GM21723 (cell line): ENCODE results near the gene PTGIS.

Source experiments
- ATAC-seq: cut with Tn5 transposase; IDR thresholded peaks from one replicate; pipeline ENCODE4 v1.9.1; 2021; ENCODE audit warnings: mild to moderate bottlenecking, moderate library complexity; ENCODE audit not compliant: unreplicated experiment

PTGIS gene

GRCh38 chr20:49595811-49596561 lies 28.0 kb upstream of the PTGIS start:
- ATAC-seq: no peak

- ATAC-seq: no peak
Observed at GRCh38 chr20:49595346-49595745, 27.4 kb upstream of the PTGIS start.

DNA sequence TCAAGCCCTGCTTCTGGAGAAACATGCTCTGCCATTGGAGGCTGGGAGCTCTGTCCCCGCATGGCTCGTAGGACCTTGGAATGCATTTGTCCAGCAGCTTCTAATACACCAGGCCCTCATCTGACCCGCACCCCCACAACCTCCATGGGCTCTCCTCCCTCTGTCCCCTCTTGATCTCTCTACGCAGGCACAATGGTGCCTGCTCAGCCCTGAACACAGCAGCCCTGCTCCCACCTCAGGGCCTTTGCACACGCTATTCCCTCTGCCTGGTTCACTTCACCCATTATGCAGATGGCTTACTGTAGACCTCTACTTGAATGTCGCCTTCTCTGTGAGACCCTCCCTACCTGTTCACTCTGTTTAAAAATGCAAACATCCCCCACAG lies 27.0 kb upstream of the PTGIS start:
- ATAC-seq: no peak

GRCh38 chr20:49594143-49594930 lies 26.4 kb upstream of the PTGIS start:
- ATAC-seq: no peak

DNA sequence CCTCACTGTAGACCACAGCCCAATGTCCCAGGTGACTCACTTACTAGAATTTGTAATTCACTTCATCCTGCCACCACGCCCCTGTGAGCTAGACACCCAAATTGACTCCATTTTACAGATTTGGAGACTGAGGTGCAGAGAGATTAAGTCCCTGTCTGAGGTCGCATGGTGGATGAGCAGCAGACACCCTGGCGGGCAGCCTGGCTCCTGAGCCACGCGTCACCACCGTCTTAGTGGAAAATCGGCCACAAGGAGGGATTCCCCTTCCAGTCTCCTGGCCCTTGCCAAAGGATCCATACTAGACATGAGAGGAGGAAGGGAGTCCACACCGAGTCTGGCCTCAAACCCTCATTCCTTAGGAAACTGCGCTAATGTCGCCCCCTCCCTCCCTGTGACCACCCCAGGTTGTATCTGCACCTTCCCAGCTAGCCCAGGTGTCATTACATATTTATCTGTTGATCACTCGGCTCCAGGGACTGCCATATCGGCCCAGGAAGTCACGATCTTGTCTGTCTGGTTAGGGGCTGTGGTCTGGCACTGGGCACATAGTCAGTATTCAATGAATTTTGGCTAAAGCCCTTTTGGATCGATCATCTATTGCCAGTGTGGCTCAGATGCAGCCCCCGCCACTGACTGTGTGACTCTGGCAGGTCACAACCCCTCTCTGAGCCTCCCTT lies 25.7 kb upstream of the PTGIS start:
- no peak for ATAC-seq

GRCh38 chr20:49592120-49592519 lies 24.2 kb upstream of the PTGIS start:
- ATAC-seq: no peak

DNA sequence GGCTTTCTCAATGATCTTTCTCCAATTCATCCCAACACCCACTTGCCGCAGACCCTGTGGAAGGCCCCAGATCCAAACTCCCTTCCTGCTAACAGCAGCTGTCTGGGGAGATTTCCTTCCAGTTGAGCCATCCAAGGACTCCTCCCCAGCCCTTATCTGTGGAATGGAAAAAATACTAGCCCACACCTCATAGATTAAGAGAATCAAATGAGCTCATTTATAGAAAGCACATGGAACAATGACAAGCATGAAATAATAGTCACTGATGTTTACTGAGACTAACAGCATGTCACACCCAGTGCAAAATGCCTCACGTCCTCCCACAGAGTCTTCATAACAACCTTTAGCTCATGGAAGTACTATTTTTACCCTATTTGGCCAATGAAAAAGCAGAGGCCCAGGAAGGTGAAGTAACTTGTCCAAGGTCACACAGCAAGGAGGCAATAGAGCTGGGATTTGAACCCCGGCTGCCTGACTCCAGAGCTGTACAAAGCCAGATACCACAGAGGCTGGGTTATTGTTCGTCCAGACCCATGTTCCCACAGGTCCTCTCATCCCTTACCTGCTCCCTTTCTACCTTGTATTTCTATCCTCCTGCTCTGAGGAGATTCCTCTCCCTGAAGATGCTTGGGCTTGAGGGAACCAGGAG lies 23.4 kb upstream of the PTGIS start:
- no peak for ATAC-seq

DNA sequence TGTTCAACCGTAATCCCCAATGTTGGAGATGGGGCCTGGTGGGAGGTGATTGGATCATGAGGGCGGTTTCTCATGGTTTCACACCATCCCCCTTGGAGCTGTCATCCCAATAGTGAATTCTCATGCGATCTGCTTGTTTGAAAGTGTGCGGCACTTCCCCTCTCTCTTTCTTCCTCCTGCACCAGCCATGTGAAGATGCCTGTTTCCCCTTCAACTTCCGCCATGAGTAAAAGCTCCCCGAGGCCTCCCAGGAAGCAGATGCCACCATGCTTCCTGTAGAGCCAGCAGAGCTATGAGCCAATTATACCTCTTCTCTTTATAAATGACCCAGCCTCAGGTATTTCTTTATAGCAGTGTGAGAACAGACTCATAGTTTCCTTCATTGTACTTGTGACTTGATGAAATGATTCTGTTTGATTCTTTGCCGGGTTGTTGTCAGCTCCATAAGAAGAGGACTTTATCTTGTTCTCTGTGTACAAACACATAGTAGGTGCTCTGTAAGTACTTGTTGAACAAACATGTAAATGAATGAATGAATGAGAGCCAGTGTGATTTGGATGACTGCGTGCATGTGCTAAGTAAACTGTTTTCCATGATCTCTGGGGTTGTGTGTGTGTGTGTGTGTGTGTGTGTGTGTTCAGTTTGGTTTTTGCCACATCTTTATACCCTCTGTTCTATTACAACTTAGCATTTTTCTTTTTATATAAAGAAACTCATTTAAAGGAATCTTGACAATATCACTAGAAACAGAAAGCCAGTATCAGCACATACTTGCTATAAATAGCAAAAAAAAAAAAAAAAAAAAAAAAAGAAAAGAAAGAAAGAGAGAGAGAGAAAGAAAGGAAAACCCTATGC lies 22.5 kb upstream of the PTGIS start:
- ATAC-seq: no peak

DNA sequence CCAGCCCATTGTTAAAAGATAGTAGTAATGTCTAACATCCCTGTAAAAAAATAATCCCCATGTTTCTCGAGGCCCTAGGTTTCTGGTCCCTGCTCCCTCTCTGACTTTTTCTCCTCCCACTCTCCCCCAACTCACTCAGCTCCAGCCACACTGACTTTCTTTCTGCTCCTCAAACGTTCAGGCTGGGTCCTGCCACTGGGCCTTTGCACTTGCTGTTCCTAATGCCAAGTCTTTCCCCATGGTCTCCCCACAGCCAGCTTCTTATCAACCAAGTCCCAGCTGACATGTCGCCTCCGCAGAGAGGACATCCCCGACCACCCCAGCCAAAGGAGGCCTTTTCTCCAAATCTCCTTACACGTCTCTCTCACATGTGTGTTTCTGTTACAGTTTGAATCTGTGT lies 21.8 kb upstream of the PTGIS start:
- ATAC-seq: no peak

GRCh38 chr20:49587111-49587570 lies 19.2 kb upstream of the PTGIS start:
- ATAC-seq: no peak

GRCh38 chr20:49585585-49586245 lies 17.8 kb upstream of the PTGIS start:
- ATAC-seq: no peak

DNA sequence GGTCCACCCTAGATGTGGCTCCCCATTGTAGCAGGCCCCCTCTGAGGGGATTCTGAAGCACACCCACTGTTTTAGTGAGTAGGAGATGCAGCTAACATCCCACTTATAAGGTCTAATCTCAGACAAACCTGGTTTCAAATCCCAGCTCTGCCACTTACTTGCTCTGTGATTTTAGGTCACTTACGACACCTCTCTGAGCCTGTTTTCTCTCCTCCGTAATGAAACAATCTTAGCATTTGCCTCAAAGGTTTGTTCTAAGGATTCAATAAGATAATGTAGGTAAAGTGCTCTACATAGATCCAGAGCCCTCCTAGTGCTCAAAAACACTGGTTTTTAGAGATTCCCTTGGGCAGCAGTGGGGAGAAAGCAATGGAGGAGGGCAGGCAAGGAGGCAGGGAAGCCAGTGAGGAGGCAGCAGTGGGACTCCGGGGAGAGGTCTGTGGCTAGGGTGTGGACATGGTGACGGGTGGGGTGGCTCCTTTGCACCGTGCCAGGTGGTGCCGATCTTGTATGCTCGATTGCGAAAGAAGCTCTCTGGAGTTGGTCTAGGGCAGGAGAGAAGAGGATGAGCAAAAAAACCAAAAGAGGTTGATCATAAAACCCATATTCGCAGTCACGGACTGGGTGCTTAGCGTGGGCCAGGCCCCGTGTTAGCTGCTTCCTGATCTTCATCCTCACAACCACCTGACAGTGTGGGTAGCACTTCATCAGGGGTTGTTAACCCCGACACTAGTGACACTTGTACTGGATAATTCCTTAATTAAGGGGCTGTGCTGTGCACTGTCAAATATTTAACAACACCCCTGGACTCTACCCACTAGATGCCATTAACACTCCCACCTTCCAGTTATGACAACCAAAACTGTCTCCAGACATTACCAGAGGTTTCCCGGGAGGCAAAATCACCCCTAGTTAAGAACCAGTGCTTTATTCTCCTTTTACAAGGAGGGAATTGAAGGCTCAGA lies 16.8 kb upstream of the PTGIS start:
- no peak for ATAC-seq

DNA sequence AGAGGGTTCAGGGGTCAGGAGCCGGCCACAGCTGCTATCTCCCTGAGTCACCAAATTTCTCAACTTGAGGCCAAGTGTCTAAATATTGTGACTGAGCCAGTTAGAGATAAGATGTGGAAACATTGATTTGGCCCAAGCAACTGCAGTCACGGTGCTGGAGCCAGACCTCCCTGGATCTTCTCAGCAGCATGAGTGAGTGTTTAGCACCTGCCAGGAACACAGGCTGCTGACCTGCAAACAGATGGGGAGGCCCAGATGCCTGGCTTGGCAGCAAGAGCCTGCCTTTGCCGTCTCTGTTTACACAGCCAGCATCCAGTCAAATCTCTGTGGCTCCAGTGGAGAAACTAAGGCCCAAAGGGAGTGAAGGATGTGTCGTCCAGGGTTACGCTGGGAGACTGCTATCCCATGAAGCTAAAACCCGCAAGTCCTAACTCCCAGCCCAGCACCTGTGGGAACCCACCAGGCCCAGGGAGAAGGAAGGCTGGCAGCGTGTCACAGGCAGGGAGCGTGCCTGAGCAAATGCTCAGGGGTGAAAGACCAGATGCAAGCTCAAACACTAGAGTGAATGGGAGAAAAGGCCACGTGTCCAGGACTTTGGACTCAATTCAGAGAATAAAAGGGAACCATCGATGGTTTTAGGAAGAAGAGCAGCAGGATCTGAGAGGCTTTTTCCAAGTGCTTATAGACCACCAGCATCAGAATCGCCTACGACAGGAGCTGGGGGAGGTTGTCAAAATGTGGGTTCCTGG lies 15.9 kb upstream of the PTGIS start:
- ATAC-seq: no peak

DNA sequence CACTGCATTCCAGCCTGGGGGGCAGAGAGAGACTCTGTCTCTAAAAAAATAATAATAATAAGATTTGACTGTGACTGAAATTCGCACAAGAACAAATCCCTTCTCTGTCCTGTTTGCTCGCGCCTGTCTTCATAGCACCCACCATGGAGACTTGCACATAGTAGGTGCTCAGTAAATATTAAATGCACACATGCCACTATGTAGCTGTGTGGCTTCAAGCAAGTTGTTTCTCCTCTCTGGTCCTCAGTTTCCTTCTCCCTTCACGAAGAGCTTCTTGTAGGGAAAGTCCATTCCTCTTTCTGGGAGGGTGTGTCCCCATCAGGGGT lies 15.4 kb upstream of the PTGIS start:
- ATAC-seq: no peak

- no peak for ATAC-seq
Observed at GRCh38 chr20:49582413-49583334, 14.7 kb upstream of the PTGIS start.

DNA sequence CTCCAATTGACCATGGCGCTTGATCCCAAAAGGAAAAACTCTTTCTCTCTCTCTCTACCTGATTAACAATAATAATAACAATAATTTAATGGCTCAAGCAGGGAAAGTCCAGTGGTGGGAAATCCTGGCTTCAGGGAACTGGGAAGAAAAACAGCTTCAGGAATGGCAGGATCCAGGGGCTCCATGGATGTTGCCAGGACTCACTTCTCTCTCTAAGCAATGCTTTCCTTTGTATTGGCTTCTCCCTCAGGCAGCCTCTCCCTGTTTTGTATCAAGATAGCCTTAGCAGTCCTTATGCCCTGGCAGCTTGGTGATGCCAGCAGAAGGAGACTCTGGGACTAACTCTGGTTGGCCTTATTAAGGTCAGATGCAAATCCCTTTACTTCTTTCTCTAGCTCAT lies 13.5 kb upstream of the PTGIS start:
- no peak for ATAC-seq

- no peak for ATAC-seq
Observed at GRCh38 chr20:49580813-49581174, 12.9 kb upstream of the PTGIS start.
